ENCODE measurements around the gene CIB4.

GRCh38 chr2:26552641-26553374 lies 88.4 kb downstream of the CIB4 start:
- TF ChIP-seq, protein P1, sequence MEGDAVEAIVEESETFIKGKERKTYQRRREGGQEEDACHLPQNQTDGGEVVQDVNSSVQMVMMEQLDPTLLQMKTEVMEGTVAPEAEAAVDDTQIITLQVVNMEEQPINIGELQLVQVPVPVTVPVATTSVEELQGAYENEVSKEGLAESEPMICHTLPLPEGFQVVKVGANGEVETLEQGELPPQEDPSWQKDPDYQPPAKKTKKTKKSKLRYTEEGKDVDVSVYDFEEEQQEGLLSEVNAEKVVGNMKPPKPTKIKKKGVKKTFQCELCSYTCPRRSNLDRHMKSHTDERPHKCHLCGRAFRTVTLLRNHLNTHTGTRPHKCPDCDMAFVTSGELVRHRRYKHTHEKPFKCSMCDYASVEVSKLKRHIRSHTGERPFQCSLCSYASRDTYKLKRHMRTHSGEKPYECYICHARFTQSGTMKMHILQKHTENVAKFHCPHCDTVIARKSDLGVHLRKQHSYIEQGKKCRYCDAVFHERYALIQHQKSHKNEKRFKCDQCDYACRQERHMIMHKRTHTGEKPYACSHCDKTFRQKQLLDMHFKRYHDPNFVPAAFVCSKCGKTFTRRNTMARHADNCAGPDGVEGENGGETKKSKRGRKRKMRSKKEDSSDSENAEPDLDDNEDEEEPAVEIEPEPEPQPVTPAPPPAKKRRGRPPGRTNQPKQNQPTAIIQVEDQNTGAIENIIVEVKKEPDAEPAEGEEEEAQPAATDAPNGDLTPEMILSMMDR (IDR thresholded peaks at IDR 0.05): no peak
- no peak for TF ChIP-seq POLR2A (IDR thresholded peaks at IDR 0.05)

Measured in sigmoid colon (tissue), 3 donors.